Measurements from ENCODE around the gene SLC22A12. TPM values are rescaled to one million over a fixed set of nuclear protein-coding genes. Genes with fewer than 3 reads are reported as not detected.

Gene SLC22A12
- total RNA-seq, 2 donors from 2014 or later, result not detected

- WGBS, 2 donors, result 74 to 82% methylated on average over 11 to 12 of the region's 12 CpGs
- intact Hi-C loops (cut with DNase I), result no loop called here
- Histone ChIP-seq H3K36me3 (replicated peaks in 1 of 2; ENCODE audit: insufficient read depth in 1 of 2, low read depth in 2 of 2) (no peaks in the 10 kb centered on the region), H3K4me1 (peaks cover 20% of the 10 kb centered on the region), H3K27me3 (no peaks in the 10 kb centered on the region), H3K4me3 (no peak overlapping the region), H3K9me3 (no peaks in the 10 kb centered on the region), H3K27ac (no peak overlapping the region)
- TF ChIP-seq POLR2A (IDR thresholded peaks at IDR 0.05), result no peak
- TF ChIP-seq CTCF (IDR thresholded peaks at IDR 0.05), result no peak
- DNase-seq (no peak), ATAC-seq (no peak)
Observed at GRCh38 chr11:64563966-64564365, 27.1 kb upstream of the SLC22A12 start.

- DNase-seq, result no peak
- TF ChIP-seq CTCF (IDR thresholded peaks at IDR 0.05) (no peak), POLR2A (IDR thresholded peaks at IDR 0.05) (no peak)
Observed at GRCh38 chr11:64564419-64564818, 26.6 kb upstream of the SLC22A12 start.

GRCh38 chr11:64564947-64565889, 25.8 kb upstream of the SLC22A12 start:
- WGBS, 2 donors, result 85 to 95% methylated on average over 15 to 24 of the region's 24 CpGs
- no peak for ATAC-seq

More at GRCh38 chr11:64564419-64564818, 26.6 kb upstream of the SLC22A12 start:
- H3K27me3 ChIP-seq, result no peaks in the 10 kb centered on the region
- intact Hi-C loops (cut with DNase I), result no loop called here
- H3K27ac ChIP-seq, result no peak overlapping the region
- no peak overlapping the region for H3K4me3 ChIP-seq
- no peak for ATAC-seq
- no peaks in the 10 kb centered on the region for H3K9me3 ChIP-seq
- peaks cover 20% of the 10 kb centered on the region for H3K4me1 ChIP-seq
- no peaks in the 10 kb centered on the region for H3K36me3 ChIP-seq (replicated peaks in 1 of 2; ENCODE audit: insufficient read depth in 1 of 2, low read depth in 2 of 2)
- 88 to 91% methylated on average over 6 to 7 of the region's 7 CpGs for WGBS, 2 donors

GRCh38 chr11:64566042-64566914, 24.7 kb upstream of the SLC22A12 start:
- DNase-seq (peak; percentile 84 to 96 (median 94)), ATAC-seq (peak; percentile 96)
- Histone ChIP-seq H3K27me3 (no peaks in the 10 kb centered on the region), H3K27ac (peak overlapping the region; percentile 28 to 58 (median 56)), H3K9me3 (no peaks in the 10 kb centered on the region), H3K4me1 (peaks cover 20% of the 10 kb centered on the region), H3K36me3 (replicated peaks in 1 of 2; ENCODE audit: insufficient read depth in 1 of 2, low read depth in 2 of 2) (no peaks in the 10 kb centered on the region), H3K4me3 (no peak overlapping the region)
- TF ChIP-seq CTCF (IDR thresholded peaks at IDR 0.05), result no peak
- TF ChIP-seq POLR2A (IDR thresholded peaks at IDR 0.05), result peak in 2 of 3 donors; percentile 13 to 26
- intact Hi-C loops (cut with DNase I), result no loop called here
- 16 to 20% methylated on average over 14 to 18 of the region's 18 CpGs for WGBS, 2 donors

More at GRCh38 chr11:64564947-64565889, 25.8 kb upstream of the SLC22A12 start:
- Histone ChIP-seq H3K4me1 (peaks cover 20% of the 10 kb centered on the region), H3K27ac (peak overlapping the region in 3 of 4 donors; percentile 19 to 40 (median 38)), H3K9me3 (no peaks in the 10 kb centered on the region), H3K36me3 (replicated peaks in 1 of 2; ENCODE audit: insufficient read depth in 1 of 2, low read depth in 2 of 2) (no peaks in the 10 kb centered on the region), H3K27me3 (no peaks in the 10 kb centered on the region), H3K4me3 (no peak overlapping the region)
- DNase-seq, result no peak
- intact Hi-C loops (cut with DNase I), result no loop called here
- TF ChIP-seq POLR2A (IDR thresholded peaks at IDR 0.05), result no peak
- no peak for TF ChIP-seq CTCF (IDR thresholded peaks at IDR 0.05)
